ENCODE measurements around the gene STRAP. TPM values are rescaled to one million over a fixed set of nuclear protein-coding genes. Genes with fewer than 3 reads are reported as not detected.
A peak's percentile ranks its signal among the peaks of the same experiment; 100 is the strongest.

The STRAP gene
- total RNA-seq, 6 donors from 2014 or later: 16.8 to 68.4 (median 53.9) TPM

- ATAC-seq (ENCODE audit: low FRiP score in 2 of 2) (peak in 1 of 2 donors; percentile 56), DNase-seq (no peak)
- no peaks in the 10 kb centered on the region for H3K4me1 ChIP-seq
- TF ChIP-seq CTCF (IDR thresholded peaks at IDR 0.05): no peak
- TF ChIP-seq EP300 (IDR thresholded peaks at IDR 0.05): no peak
- TF ChIP-seq POLR2AphosphoS5 (IDR thresholded peaks at IDR 0.05): no peak
- TF ChIP-seq POLR2A (IDR thresholded peaks at IDR 0.05): no peak
- no peaks in the 10 kb centered on the region for H3K9me3 ChIP-seq
- no peaks in the 10 kb centered on the region for H3K27me3 ChIP-seq
- no peak overlapping the region for H3K27ac ChIP-seq
- H3K4me3 ChIP-seq: no peak overlapping the region
- 63 to 84% methylated on average over 3 of the region's 3 CpGs for WGBS, 2 donors
- no peaks in the 10 kb centered on the region for H3K36me3 ChIP-seq
Observed at GRCh38 chr12:15932971-15933370, 50.8 kb downstream of the STRAP start.

DNA sequence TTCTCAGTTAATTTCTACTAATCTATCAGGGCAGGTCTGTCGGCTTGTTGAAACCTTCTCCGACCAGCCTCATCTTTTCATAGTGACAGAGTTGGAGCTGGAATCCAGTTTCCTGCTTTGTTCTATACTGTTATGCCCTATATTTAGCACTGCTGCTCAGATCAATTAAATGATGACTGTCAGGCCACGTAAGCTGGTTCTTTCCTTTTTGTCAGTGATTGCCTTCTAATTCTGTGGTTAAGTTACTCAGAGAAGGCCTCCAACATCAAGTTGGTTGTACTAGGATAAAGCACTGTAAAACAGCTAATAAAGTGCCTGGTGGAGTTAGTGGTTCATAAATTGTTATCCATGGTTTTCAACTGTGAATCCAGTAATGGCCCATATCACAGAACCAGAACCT, 51.6 kb downstream of the STRAP start:
- ATAC-seq (ENCODE audit: low FRiP score in 2 of 2): no peak
- WGBS, 2 donors: 74 to 98% methylated on average over 3 of the region's 3 CpGs
- Histone ChIP-seq H3K27ac (no peak overlapping the region), H3K4me3 (no peak overlapping the region), H3K27me3 (no peaks in the 10 kb centered on the region), H3K9me3 (peaks cover 0 to under 1% (median 0%) of the 10 kb centered on the region in 4 donors), H3K36me3 (no peaks in the 10 kb centered on the region), H3K4me1 (no peaks in the 10 kb centered on the region)
- no peak for DNase-seq
- no peak for TF ChIP-seq POLR2AphosphoS5 (IDR thresholded peaks at IDR 0.05)
- no peak for TF ChIP-seq POLR2A (IDR thresholded peaks at IDR 0.05)
- TF ChIP-seq EP300 (IDR thresholded peaks at IDR 0.05): no peak
- TF ChIP-seq CTCF (IDR thresholded peaks at IDR 0.05): no peak

GRCh38 chr12:15936751-15937150, 54.6 kb downstream of the STRAP start:
- Histone ChIP-seq H3K4me3 (no peak overlapping the region), H3K4me1 (no peaks in the 10 kb centered on the region), H3K27me3 (no peaks in the 10 kb centered on the region), H3K36me3 (no peaks in the 10 kb centered on the region), H3K9me3 (peaks cover 0 to 9% (median 0%) of the 10 kb centered on the region in 4 donors), H3K27ac (no peak overlapping the region)
- WGBS, 2 donors: 88 to 91% methylated on average over 3 of the region's 3 CpGs
- DNase-seq (no peak), ATAC-seq (ENCODE audit: low FRiP score in 2 of 2) (no peak)
- no peak for TF ChIP-seq EP300 (IDR thresholded peaks at IDR 0.05)
- TF ChIP-seq CTCF (IDR thresholded peaks at IDR 0.05): no peak
- TF ChIP-seq POLR2A (IDR thresholded peaks at IDR 0.05): no peak
- TF ChIP-seq POLR2AphosphoS5 (IDR thresholded peaks at IDR 0.05): no peak

DNA sequence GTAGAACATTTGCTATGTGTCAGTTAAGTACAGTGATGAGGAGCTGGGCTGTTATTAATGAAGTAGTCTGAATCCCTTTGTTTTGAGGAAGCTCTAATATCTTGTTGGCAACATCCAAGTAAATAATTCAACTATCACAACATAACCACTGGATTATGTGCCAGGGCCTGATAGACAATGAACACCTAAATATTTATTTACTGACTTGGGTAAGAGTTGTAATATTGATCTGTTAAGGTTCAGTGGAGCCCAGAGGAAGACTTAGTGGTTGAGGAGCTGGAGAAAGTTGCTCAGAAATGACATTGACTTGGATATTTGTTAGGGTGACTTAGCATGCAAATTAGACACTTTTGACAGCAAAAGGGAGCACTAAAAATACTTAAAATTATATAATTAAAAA, 55.7 kb downstream of the STRAP start:
- Histone ChIP-seq H3K27ac (no peak overlapping the region), H3K36me3 (no peaks in the 10 kb centered on the region), H3K4me1 (no peaks in the 10 kb centered on the region), H3K27me3 (no peaks in the 10 kb centered on the region), H3K9me3 (peaks cover 0 to 9% (median 0%) of the 10 kb centered on the region in 4 donors), H3K4me3 (no peak overlapping the region)
- DNase-seq (no peak), ATAC-seq (ENCODE audit: low FRiP score in 2 of 2) (no peak)
- TF ChIP-seq POLR2AphosphoS5 (IDR thresholded peaks at IDR 0.05) (no peak), CTCF (IDR thresholded peaks at IDR 0.05) (no peak)

- peaks cover 0 to 9% (median 0%) of the 10 kb centered on the region in 4 donors for H3K9me3 ChIP-seq
- no peaks in the 10 kb centered on the region for H3K4me1 ChIP-seq
- no peak overlapping the region for H3K4me3 ChIP-seq
- H3K27ac ChIP-seq: no peak overlapping the region
- DNase-seq (no peak), ATAC-seq (ENCODE audit: low FRiP score in 2 of 2) (no peak)
- H3K36me3 ChIP-seq: no peaks in the 10 kb centered on the region
- H3K27me3 ChIP-seq: no peaks in the 10 kb centered on the region
- no peak for TF ChIP-seq POLR2A (IDR thresholded peaks at IDR 0.05)
- no peak for TF ChIP-seq CTCF (IDR thresholded peaks at IDR 0.05)
- TF ChIP-seq POLR2AphosphoS5 (IDR thresholded peaks at IDR 0.05): no peak
- TF ChIP-seq EP300 (IDR thresholded peaks at IDR 0.05): no peak
- 96 to 100% methylated on average over 1 of the region's 1 CpG for WGBS, 2 donors
Observed at GRCh38 chr12:15939111-15939510, 56.9 kb downstream of the STRAP start.
